Sciatic nerve (tissue), 2 donors: ENCODE data around the gene UNK. TPM values are rescaled to one million over a fixed set of nuclear protein-coding genes. Genes with fewer than 3 reads are reported as not detected.

Experiments used
- ATAC-seq: fragments of 200-7000 bp; cut with Tn5 transposase; one replicate; pipeline ENCODE4 v1.9.1; 2020; ENCODE audit warnings: mild to moderate bottlenecking, moderate library complexity
- DNase-seq: peaks from one replicate; pipeline ENCODE4 v3.0.0-alpha.2; 2020; ENCODE audit warnings: low spot score
- intact Hi-C: fragments of 100-400 bp; cut with DNase I; formaldehyde crosslinking; loops from one replicate; pipeline ENCODE4 v1.14.2; 2022
- microRNA-seq: library from miRNA; unstranded; fragments of <30 nt; microRNA quantifications from one replicate; pipeline ENCODE4 v1.2.0, GENCODE V29; 2020
- total RNA-seq: library from RNA; stranded (reverse); fragmentation: NEBNext Ultra II Directional; extraction: Animal tissue kit (Norgen Biotek cat#: 25700); gene quantifications from one replicate; pipeline ENCODE4 v1.2.1, GENCODE V29; 2021
- donor health status: DM: no; HTN: no; CAD: no.
- donor health status: DM: no; HTN: no; CAD: no.

The UNK gene
- total RNA-seq, 1 donor from 2014 or later = 41.4 TPM

DNA sequence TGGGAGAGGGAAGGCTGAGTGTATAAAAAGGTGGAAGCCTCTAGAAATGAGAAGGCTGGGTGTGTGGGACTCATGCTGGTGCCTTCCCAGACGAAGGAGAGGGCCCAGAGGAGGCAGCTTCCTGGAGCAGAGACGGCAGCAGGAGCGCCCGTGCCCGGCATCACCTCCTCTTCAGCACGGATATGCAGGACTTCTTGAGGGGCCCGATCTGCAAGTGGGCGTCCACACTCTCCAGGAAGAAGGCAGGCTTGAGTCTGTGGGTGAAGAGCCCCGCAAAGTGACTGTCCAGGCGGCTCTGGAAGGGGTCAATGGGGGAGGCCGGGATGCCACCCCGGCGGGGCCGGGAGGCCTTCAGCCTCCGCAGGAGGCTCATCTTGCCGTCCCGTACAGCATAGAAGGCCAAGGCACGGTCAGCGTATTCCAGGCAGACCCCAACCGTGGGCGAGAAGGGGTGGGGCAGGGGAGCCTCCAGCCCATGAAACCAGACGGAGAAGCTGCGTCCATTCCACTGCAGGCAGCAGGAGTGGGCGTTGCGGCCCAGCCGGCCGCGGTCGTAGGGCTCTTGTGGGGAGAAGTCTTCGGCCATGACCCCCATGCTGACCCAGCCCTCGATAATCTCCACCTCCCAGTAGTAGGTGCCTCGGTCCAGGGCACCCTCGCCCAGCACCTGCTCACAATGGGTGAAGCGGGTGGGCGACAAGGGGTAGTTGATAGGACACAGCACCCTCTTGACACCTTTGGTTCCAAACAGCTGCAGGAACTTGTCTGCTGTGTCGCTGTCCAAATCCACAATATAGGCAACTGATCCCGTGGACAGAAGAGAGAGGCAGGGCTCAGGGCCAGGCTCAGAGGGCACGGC lies 89.9 kb downstream of the UNK start:
- no peak for DNase-seq
- no peak for ATAC-seq

More for the DNA sequence above, 89.9 kb downstream of the UNK start:
- intact Hi-C loops = no loop called here

Small RNA genes within 50 kb of the gene (microRNA-seq; reads per million reads assigned to microRNA genes)
- gene MIR4738 = 1.8 reads per million

Other genes starting within 250 kb of the UNK start
- 336 TPM for gene MYO15B, start 197.0 kb upstream of the UNK start, total RNA-seq
- gene SMIM5, start 151.4 kb upstream of the UNK start, total RNA-seq = 12.5 TPM
- 35.2 TPM for gene RECQL5, start 117.7 kb upstream of the UNK start, total RNA-seq
- 107 TPM for gene SAP30BP, start 117.5 kb upstream of the UNK start, total RNA-seq
- 469 TPM for gene ITGB4, start 63.3 kb upstream of the UNK start, total RNA-seq
- 23.7 TPM for gene GALK1, start 19.6 kb upstream of the UNK start, total RNA-seq
- 30.9 TPM for gene UNC13D, start 59.6 kb downstream of the UNK start, total RNA-seq
- 156 TPM for gene WBP2, start 70.5 kb downstream of the UNK start, total RNA-seq
- gene TRIM47, start 93.8 kb downstream of the UNK start, total RNA-seq = 50.7 TPM
- 24.7 TPM for gene TRIM65, start 112.1 kb downstream of the UNK start, total RNA-seq
- 73.6 TPM for gene MRPL38, start 120.1 kb downstream of the UNK start, total RNA-seq
- gene FBF1, start 156.2 kb downstream of the UNK start, total RNA-seq = 18.5 TPM
- 64.6 TPM for gene ACOX1, start 194.4 kb downstream of the UNK start, total RNA-seq
- 8.1 TPM for gene TEN1, start 194.4 kb downstream of the UNK start, total RNA-seq
- gene CDK3, start 216.0 kb downstream of the UNK start, total RNA-seq = 5.2 TPM
- 1.2 TPM for gene EVPL, start 242.5 kb downstream of the UNK start, total RNA-seq